HepG2 (cell line): ENCODE data around the gene MRPS5. TPM values are rescaled to one million over a fixed set of nuclear protein-coding genes. Genes with fewer than 3 reads are reported as not detected.

Source experiments
- CHD4 ChIP-seq: fragments of 200-600 bp; sonication (generic); IDR thresholded peaks from 2 replicates; pipeline ENCODE4 v1.7.0; 2017; ENCODE audit warnings: mild to moderate bottlenecking, low read length, borderline replicate concordance
- CSRNP2 ChIP-seq: sonication (generic); formaldehyde crosslinking; conservative IDR thresholded peaks from 2 replicates; pipeline ENCODE4 v1.8.0; 2022; ENCODE audit warnings: low read depth, missing genetic modification reagents
- FOXM1 ChIP-seq: sonication (generic); formaldehyde crosslinking; IDR thresholded peaks from 2 replicates; pipeline ENCODE4 v1.5.0; 2020; ENCODE audit warnings: missing genetic modification reagents
- GRHL1 ChIP-seq: sonication (generic); formaldehyde crosslinking; conservative IDR thresholded peaks from 2 replicates; pipeline ENCODE4 v1.8.0; 2022; ENCODE audit warnings: missing genetic modification reagents
- HMGA1 ChIP-seq: sonication (generic); formaldehyde crosslinking; conservative IDR thresholded peaks from 2 replicates; pipeline ENCODE4 v1.4.0; 2020; ENCODE audit warnings: missing genetic modification reagents
- HNF1A ChIP-seq, 2 experiments: sonication (generic) in 1 of 2; formaldehyde crosslinking in 1 of 2; IDR thresholded peaks; 2 replicates each; pipeline versions ENCODE4 v1.4.0 to v1.6.1; 2016 to 2020; ENCODE audit warnings: borderline replicate concordance in 1 of 2, low read depth in 1 of 2, mild to moderate bottlenecking in 1 of 2, missing genetic modification reagents in 1 of 2
- HNF4A ChIP-seq: sonication (generic); formaldehyde crosslinking; IDR thresholded peaks from 2 replicates; pipeline ENCODE4 v1.4.0; 2020; ENCODE audit warnings: missing genetic modification reagents
- KAT2B ChIP-seq: fragments of 150-350 bp; IDR thresholded peaks from 2 replicates; pipeline ENCODE4 v1.6.1; 2014; ENCODE audit warnings: low read depth, low read length, borderline replicate concordance
- MTERF4 ChIP-seq: sonication (generic); formaldehyde crosslinking; IDR thresholded peaks from 2 replicates; pipeline ENCODE4 v1.8.0; 2023; ENCODE audit warnings: mild to moderate bottlenecking, missing genetic modification reagents
- NAIF1 ChIP-seq: sonication (generic); formaldehyde crosslinking; IDR thresholded peaks from 2 replicates; pipeline ENCODE4 v1.5.0; 2020; ENCODE audit warnings: mild to moderate bottlenecking, missing genetic modification reagents, borderline replicate concordance
- NFE2 ChIP-seq: sonication (generic); formaldehyde crosslinking; IDR thresholded peaks from 2 replicates; pipeline ENCODE4 v1.4.0; 2020; ENCODE audit warnings: missing genetic modification reagents
- RELA ChIP-seq: sonication (generic); formaldehyde crosslinking; IDR thresholded peaks from 2 replicates; pipeline ENCODE4 v1.4.0; 2020; ENCODE audit warnings: missing genetic modification reagents
- SNAI1 ChIP-seq: sonication (generic); formaldehyde crosslinking; IDR thresholded peaks from 2 replicates; pipeline ENCODE4 v1.5.0; 2020; ENCODE audit warnings: mild to moderate bottlenecking, missing genetic modification reagents, borderline replicate concordance
- TSC22D2 ChIP-seq: sonication (generic); formaldehyde crosslinking; IDR thresholded peaks from 2 replicates; pipeline ENCODE4 v1.5.1; 2020; ENCODE audit warnings: missing genetic modification reagents, mild to moderate bottlenecking, borderline replicate concordance
- ZNF101 ChIP-seq: sonication (generic); formaldehyde crosslinking; IDR thresholded peaks from 2 replicates; pipeline ENCODE4 v1.4.0; 2020; ENCODE audit warnings: mild to moderate bottlenecking, low read depth, missing genetic modification reagents, borderline replicate concordance
- ZNF280D ChIP-seq: sonication (generic); formaldehyde crosslinking; IDR thresholded peaks from 2 replicates; pipeline ENCODE4 v1.5.1; 2020; ENCODE audit warnings: mild to moderate bottlenecking, missing genetic modification reagents
- ZNF430 ChIP-seq: sonication (generic); formaldehyde crosslinking; IDR thresholded peaks from 2 replicates; pipeline ENCODE4 v1.9.0; 2021; ENCODE audit warnings: mild to moderate bottlenecking, missing genetic modification reagents
- ZNF850 ChIP-seq: sonication (generic); formaldehyde crosslinking; conservative IDR thresholded peaks from 2 replicates; pipeline ENCODE4 v1.9.0; 2021; ENCODE audit warnings: mild to moderate bottlenecking, missing genetic modification reagents
- ZNF879 ChIP-seq: sonication (generic); formaldehyde crosslinking; IDR thresholded peaks from 2 replicates; pipeline ENCODE4 v1.8.1; 2023; ENCODE audit warnings: missing genetic modification reagents
- polyA plus RNA-seq, 8 experiments: library from polyadenylated mRNA; depleted of rRNA in 3 of 8; stranded (reverse) in 7 of 8; unstranded in 1 of 8; fragments of >200 nt; fragmentation: Illumina TruSeq in 4 of 8; extraction: Trizol in 4 of 8; gene quantifications; 2 replicates each; pipeline versions ENCODE4 v1.2.1 to v1.2.3, GENCODE V29; 2011 to 2016; ENCODE audit warnings: low read depth in 4 of 8, missing spikeins in 1 of 8, mixed read lengths in 1 of 8; ENCODE audit not compliant: insufficient read depth in 1 of 8
- total RNA-seq, 5 experiments: library from RNA; depleted of rRNA; stranded (reverse); fragments of >200 nt; fragmentation: Illumina TruSeq; extraction: Trizol; gene quantifications; 2 replicates each; pipeline ENCODE4 v1.2.3, GENCODE V29; 2016; ENCODE audit warnings: low read depth in 1 of 5

The MRPS5 gene
- total and polyA plus RNA-seq, 2 of the 13 experiments (the other 11 are each of a cell fraction or from before 2014, with no cell fraction given), result 98.8 to 134 TPM

- TF ChIP-seq ZNF101 (CRISPR knock-in tag), result no peak
- TF ChIP-seq RELA (CRISPR knock-in tag), result no peak
- no peak for TF ChIP-seq ZNF430 (CRISPR knock-in tag)
- TF ChIP-seq FOXM1 (CRISPR knock-in tag), result no peak
- TF ChIP-seq KAT2B, result no peak
- TF ChIP-seq HNF4A, result no peak
- TF ChIP-seq SNAI1 (CRISPR knock-in tag), result no peak
- no peak for TF ChIP-seq HMGA1 (CRISPR knock-in tag)
- TF ChIP-seq HNF1A (IDR thresholded peaks at IDR 0.05; ENCODE audit: low read depth), result no peak
- peak; percentile 5; the same call in 1 of the 2 replicates for TF ChIP-seq HNF1A (CRISPR knock-in tag; IDR thresholded peaks at IDR 0.05; ENCODE audit: borderline replicate concordance)
- no peak for TF ChIP-seq CSRNP2 (CRISPR knock-in tag)
- no peak for TF ChIP-seq MTERF4 (CRISPR knock-in tag)
- peak; percentile 62; the same call in 1 of the 2 replicates for TF ChIP-seq CHD4
- no peak for TF ChIP-seq ZNF850 (CRISPR knock-in tag)
- no peak for TF ChIP-seq ZNF280D
- TF ChIP-seq NAIF1 (CRISPR knock-in tag), result peak; percentile 53
- no peak for TF ChIP-seq NFE2 (CRISPR knock-in tag)
- no peak for TF ChIP-seq ZNF879 (CRISPR knock-in tag)
- no peak for TF ChIP-seq TSC22D2 (CRISPR knock-in tag)
- no peak for TF ChIP-seq GRHL1 (CRISPR knock-in tag)
These were observed 60.5 kb downstream of the MRPS5 start (continued) for GRCh38 chr2:95061119-95061512.
